ENCODE data around the gene MRPL23. TPM values are rescaled to one million over a fixed set of nuclear protein-coding genes. Genes with fewer than 3 reads are reported as not detected.

The MRPL23 gene
- total and polyA plus RNA-seq, 2 donors (not counting 3 experiments of a cell fraction or from before 2014, with no cell fraction given), result 72.7 to 222 TPM

DNA sequence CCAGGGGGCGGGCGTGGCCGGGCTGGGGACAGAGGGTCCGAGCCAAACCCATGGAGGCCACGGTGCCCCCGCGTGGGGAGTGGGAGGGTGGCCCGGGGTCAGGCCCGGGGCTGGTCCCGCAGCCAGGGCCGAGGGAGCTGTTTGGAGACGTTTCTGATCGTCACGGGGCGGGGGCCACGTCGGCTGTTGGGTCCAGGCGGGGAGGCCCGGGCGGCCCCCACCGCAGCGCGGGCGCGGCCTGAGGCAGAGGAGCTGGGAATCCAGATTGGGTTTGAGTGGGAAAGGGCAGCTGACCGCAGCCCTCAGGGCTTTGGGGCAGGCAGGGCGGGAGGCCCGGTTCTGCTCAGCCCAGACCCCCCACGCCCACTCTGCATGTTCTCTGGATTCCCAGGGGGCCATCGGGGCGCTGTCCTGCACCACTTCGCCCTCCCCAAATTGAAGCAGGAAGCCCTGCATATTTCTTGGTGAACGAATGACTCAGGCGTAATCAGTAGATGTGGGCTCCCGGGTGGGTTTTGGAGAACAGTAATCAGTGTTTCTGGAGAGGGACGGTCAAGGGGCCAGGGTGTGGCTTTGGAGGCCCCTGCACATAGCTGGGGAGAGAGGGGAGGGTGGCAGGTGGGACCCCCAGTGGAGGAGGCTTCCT, 583 bp downstream of the MRPL23 start:
- no peak overlapping the region for H3K4me2 ChIP-seq (ENCODE audit: insufficient read depth, low read length)
- no peaks in the 10 kb centered on the region for H3K9me1 ChIP-seq (replicated peaks; ENCODE audit: control insufficient read depth, extremely low read depth, insufficient read depth, low read length)
- TF ChIP-seq FOS (IDR thresholded peaks at IDR 0.05; ENCODE audit: borderline replicate concordance, insufficient read depth, low read length) (no peak), POLR2A (IDR thresholded peaks at IDR 0.05; ENCODE audit: low read depth, low read length) (no peak)
- no peaks in the 10 kb centered on the region for H3K36me3 ChIP-seq (ENCODE audit: control insufficient read depth in 2 of 2, extremely low read depth in 1 of 2, insufficient read depth in 2 of 2, low read length in 2 of 2)
- no peaks in the 10 kb centered on the region for H3K27me3 ChIP-seq (ENCODE audit: control insufficient read depth in 2 of 2, insufficient read depth in 2 of 2, low read length in 2 of 2)
- no peak overlapping the region for H3K9ac ChIP-seq (replicated peaks; ENCODE audit: extremely low read depth, insufficient read depth, low read length)
- FAIRE-seq (no peak), DNase-seq (ENCODE audit: low read depth, low spot score) (no peak)
- H2AFZ ChIP-seq (ENCODE audit: low read depth, low read length), result no peak overlapping the region
- intact Hi-C loops (cut with micrococcal nuclease) (no loop called here), dilution Hi-C loops (cut with MboI; ENCODE audit: extremely low pct_ligation_motif_present, low sequenced_read_pairs) (no loop called here)
- BruUV-seq (replicated peaks), result no TSS peak
- no peaks in the 10 kb centered on the region for H4K20me1 ChIP-seq (replicated peaks; ENCODE audit: control insufficient read depth, extremely low read depth, insufficient read depth, low read length)
- no peaks in the 10 kb centered on the region for H3K79me2 ChIP-seq (ENCODE audit: control insufficient read depth, insufficient read depth, low read length)
- no peak overlapping the region for H3K4me3 ChIP-seq (replicated peaks in 1 of 3; ENCODE audit: insufficient read depth in 1 of 3, low read depth in 1 of 3, low read length in 3 of 3)
- H3K9me3 ChIP-seq (replicated peaks; ENCODE audit: control insufficient read depth, insufficient read depth, low read length), result no peaks in the 10 kb centered on the region
- POLR2A ChIA-PET, result interaction anchor here (1.4 kb wide), 1 partner anchor 41 kb away, joined by 4 read pairs; no protein-coding TSS in a partner anchor
- H3K4me1 ChIP-seq (ENCODE audit: control insufficient read depth, extremely low read depth, insufficient read depth, low read length), result no peaks in the 10 kb centered on the region
- CTCF ChIA-PET, result interaction anchor here (1.1 to 8.4 kb wide), 11 partner anchors 20 to 295 kb away, joined by 4 to 102 read pairs (median 7); no protein-coding TSS in a partner anchor
- H3K27ac ChIP-seq (ENCODE audit: insufficient read depth, low read depth, low read length), result no peak overlapping the region

- Histone ChIP-seq H3K9me3 (replicated peaks; ENCODE audit: control insufficient read depth, insufficient read depth, low read length) (no peaks in the 10 kb centered on the region), H2AFZ (ENCODE audit: low read depth, low read length) (no peak overlapping the region), H3K27ac (ENCODE audit: insufficient read depth, low read depth, low read length) (no peak overlapping the region), H3K9ac (replicated peaks; ENCODE audit: extremely low read depth, insufficient read depth, low read length) (no peak overlapping the region), H3K9me1 (replicated peaks; ENCODE audit: control insufficient read depth, extremely low read depth, insufficient read depth, low read length) (no peaks in the 10 kb centered on the region), H3K4me3 (replicated peaks in 1 of 3; ENCODE audit: insufficient read depth in 1 of 3, low read depth in 1 of 3, low read length in 3 of 3) (no peak overlapping the region), H3K79me2 (ENCODE audit: control insufficient read depth, insufficient read depth, low read length) (no peaks in the 10 kb centered on the region), H3K4me1 (ENCODE audit: control insufficient read depth, extremely low read depth, insufficient read depth, low read length) (no peaks in the 10 kb centered on the region), H3K27me3 (ENCODE audit: control insufficient read depth in 2 of 2, insufficient read depth in 2 of 2, low read length in 2 of 2) (no peaks in the 10 kb centered on the region), H3K36me3 (ENCODE audit: control insufficient read depth in 2 of 2, extremely low read depth in 1 of 2, insufficient read depth in 2 of 2, low read length in 2 of 2) (no peaks in the 10 kb centered on the region), H4K20me1 (replicated peaks; ENCODE audit: control insufficient read depth, extremely low read depth, insufficient read depth, low read length) (no peaks in the 10 kb centered on the region), H3K4me2 (ENCODE audit: insufficient read depth, low read length) (no peak overlapping the region)
- dilution Hi-C loops (cut with MboI; ENCODE audit: extremely low pct_ligation_motif_present, low sequenced_read_pairs) (no loop called here), intact Hi-C loops (cut with micrococcal nuclease) (no loop called here)
- DNase-seq (ENCODE audit: low read depth, low spot score) (no peak), FAIRE-seq (no peak)
- BruUV-seq (replicated peaks), result no TSS peak
- TF ChIP-seq, protein P1, sequence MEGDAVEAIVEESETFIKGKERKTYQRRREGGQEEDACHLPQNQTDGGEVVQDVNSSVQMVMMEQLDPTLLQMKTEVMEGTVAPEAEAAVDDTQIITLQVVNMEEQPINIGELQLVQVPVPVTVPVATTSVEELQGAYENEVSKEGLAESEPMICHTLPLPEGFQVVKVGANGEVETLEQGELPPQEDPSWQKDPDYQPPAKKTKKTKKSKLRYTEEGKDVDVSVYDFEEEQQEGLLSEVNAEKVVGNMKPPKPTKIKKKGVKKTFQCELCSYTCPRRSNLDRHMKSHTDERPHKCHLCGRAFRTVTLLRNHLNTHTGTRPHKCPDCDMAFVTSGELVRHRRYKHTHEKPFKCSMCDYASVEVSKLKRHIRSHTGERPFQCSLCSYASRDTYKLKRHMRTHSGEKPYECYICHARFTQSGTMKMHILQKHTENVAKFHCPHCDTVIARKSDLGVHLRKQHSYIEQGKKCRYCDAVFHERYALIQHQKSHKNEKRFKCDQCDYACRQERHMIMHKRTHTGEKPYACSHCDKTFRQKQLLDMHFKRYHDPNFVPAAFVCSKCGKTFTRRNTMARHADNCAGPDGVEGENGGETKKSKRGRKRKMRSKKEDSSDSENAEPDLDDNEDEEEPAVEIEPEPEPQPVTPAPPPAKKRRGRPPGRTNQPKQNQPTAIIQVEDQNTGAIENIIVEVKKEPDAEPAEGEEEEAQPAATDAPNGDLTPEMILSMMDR (IDR thresholded peaks at IDR 0.05; ENCODE audit: extremely low read depth in 1 of 2, insufficient read depth in 1 of 2, low read depth in 1 of 2, low read length in 2 of 2), result no peak
- no peak for TF ChIP-seq EZH2 (IDR thresholded peaks at IDR 0.05; ENCODE audit: borderline replicate concordance, low read depth, low read length, severe bottlenecking)
- no peak for TF ChIP-seq MYC (IDR thresholded peaks at IDR 0.05; ENCODE audit: low read depth, low read length)
- ChIA-PET CTCF (interaction anchor here (0.8 to 8.4 kb wide), 14 partner anchors 14 to 296 kb away, joined by 3 to 102 read pairs (median 7); no protein-coding TSS in a partner anchor), POLR2A (interaction anchor here (1.4 kb wide), 1 partner anchor 42 kb away, joined by 4 read pairs; no protein-coding TSS in a partner anchor)
These were observed 1.3 kb downstream of the MRPL23 start for GRCh38 chr11:1948389-1948788.
